Stimulated activated CD4-positive, alpha-beta T cell treated with anti-CD3 and anti-CD28 coated beads, Interleukin-4, amount 100 ng/mL, for 48 hours (primary cell): ENCODE data around the gene MIOX.
A peak's percentile ranks its signal among the peaks of the same experiment; 100 is the strongest.

Experiments used
- DNase-seq, 2 donors: peaks; one replicate each; pipeline ENCODE4 v3.0.0-alpha.2; 2020; ENCODE audit warnings: low read depth in 2 of 2

MIOX gene

GRCh38 chr22:50455201-50455600 lies 31.5 kb upstream of the MIOX start:
- DNase-seq = no peak

- DNase-seq = no peak
Measured at GRCh38 chr22:50456026-50456425, 30.6 kb upstream of the MIOX start.

- no peak for DNase-seq
Measured at GRCh38 chr22:50456466-50457234, 30.0 kb upstream of the MIOX start.

- no peak for DNase-seq
Measured at GRCh38 chr22:50459016-50459415, 27.6 kb upstream of the MIOX start.

GRCh38 chr22:50459496-50460140 lies 27.0 kb upstream of the MIOX start:
- DNase-seq = no peak

GRCh38 chr22:50460938-50461337 lies 25.7 kb upstream of the MIOX start:
- DNase-seq = no peak

GRCh38 chr22:50461536-50461935 lies 25.1 kb upstream of the MIOX start:
- DNase-seq = no peak

- no peak for DNase-seq
Measured at GRCh38 chr22:50461979-50462540, 24.6 kb upstream of the MIOX start.

GRCh38 chr22:50463188-50463900 lies 23.3 kb upstream of the MIOX start:
- no peak for DNase-seq

- DNase-seq = no peak
Measured at GRCh38 chr22:50464451-50464850, 22.2 kb upstream of the MIOX start.

- DNase-seq = no peak
Measured at GRCh38 chr22:50465066-50465930, 21.4 kb upstream of the MIOX start.

- no peak for DNase-seq
Measured at GRCh38 chr22:50467341-50467740, 19.3 kb upstream of the MIOX start.

- DNase-seq = no peak
Measured at GRCh38 chr22:50467773-50468440, 18.8 kb upstream of the MIOX start.

GRCh38 chr22:50468626-50469025 lies 18.0 kb upstream of the MIOX start:
- no peak for DNase-seq

- DNase-seq = peak; percentile 87 to 88
Measured at GRCh38 chr22:50469377-50470305, 17.0 kb upstream of the MIOX start.

- no peak for DNase-seq
Measured at GRCh38 chr22:50470491-50470890, 16.2 kb upstream of the MIOX start.

GRCh38 chr22:50471197-50471847 lies 15.3 kb upstream of the MIOX start:
- no peak for DNase-seq

- no peak for DNase-seq
Measured at GRCh38 chr22:50471962-50472361, 14.7 kb upstream of the MIOX start.

GRCh38 chr22:50473088-50473487 lies 13.6 kb upstream of the MIOX start:
- DNase-seq = peak; percentile 34 to 44
